PC-3 (cell line): ENCODE results near the gene CDH4.

Source experiments
- CTCF ChIP-seq: fragments of 300-600 bp; sonication (generic); conservative IDR thresholded peaks from 2 replicates; pipeline ENCODE4 v1.5.1; 2017; ENCODE audit warnings: antibody characterized with exemption, low read depth, mild to moderate bottlenecking, low read length
- EZH2 ChIP-seq: fragments of 300-600 bp; sonication (generic); IDR thresholded peaks from one replicate; pipeline ENCODE4 v1.6.1; 2017; ENCODE audit warnings: antibody characterized with exemption, mild to moderate bottlenecking, low read length; ENCODE audit not compliant: unreplicated experiment
- EZH2phosphoT487 ChIP-seq: fragments of 300-600 bp; sonication (generic); IDR thresholded peaks from 2 replicates; pipeline ENCODE4 v1.6.1; 2018; ENCODE audit warnings: mild to moderate bottlenecking, antibody characterized with exemption, low read length, borderline replicate concordance

DNA sequence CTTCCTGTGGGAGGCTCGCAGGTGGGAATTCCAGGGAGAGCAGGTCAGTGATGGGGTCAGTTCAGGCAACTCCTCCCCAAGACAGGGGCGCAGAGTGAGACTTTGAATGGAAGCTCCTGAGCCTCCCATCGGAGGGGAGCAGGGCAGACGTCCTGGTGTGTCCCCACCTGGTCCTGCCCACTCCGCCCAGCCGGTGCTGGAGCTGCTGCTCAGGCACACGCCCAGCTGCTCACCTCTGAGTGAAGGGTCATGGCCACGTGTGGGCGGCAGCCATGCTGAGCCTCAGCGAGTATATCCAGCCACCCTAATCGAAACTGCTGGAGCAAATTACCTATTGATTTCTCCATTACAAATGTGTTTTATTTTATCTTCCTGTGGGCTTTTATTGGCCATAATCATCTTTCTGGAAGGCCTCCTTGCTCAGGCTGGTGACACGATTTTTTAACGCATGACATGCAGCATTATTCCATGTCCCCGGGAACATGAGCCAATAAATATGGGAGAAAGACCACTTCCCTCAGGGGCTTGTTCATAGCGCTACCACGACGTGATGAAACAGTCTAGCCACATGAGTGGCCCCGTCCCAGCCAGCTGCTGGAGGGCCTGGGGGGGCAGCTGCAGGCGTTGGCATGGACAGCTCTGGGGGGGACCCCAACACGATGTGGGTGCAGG, 665.5 kb downstream of the CDH4 start:
- no peak for TF ChIP-seq CTCF
- no peak for TF ChIP-seq EZH2
- no peak for TF ChIP-seq EZH2phosphoT487
